DMS114 treated with DMSO at 0.1 percent for 48 hours (cell line): ENCODE data around the gene PYURF.
A peak's percentile ranks its signal among the peaks of the same experiment; 100 is the strongest.
"Not testable (repeated sequence)": the region's sequence is repeated elsewhere in the genome, so short reads cannot be mapped to it uniquely, and the experiment has no call there.

Experiments
- DNase-seq: peaks from one replicate; lab custom pipeline; 2025; ENCODE audit not compliant: unreplicated experiment; lab: John Stamatoyannopoulos, UW

Gene PYURF, protein sequence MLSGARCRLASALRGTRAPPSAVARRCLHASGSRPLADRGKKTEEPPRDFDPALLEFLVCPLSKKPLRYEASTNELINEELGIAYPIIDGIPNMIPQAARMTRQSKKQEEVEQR

GRCh38 chr4:88523325-88524129 is at the start of gene PYURF:
PYURF (minus strand) TSS chr4:88523776; CDS start chr4:88523700, 76 bp downstream.
- peak; percentile 75 for DNase-seq

DNA sequence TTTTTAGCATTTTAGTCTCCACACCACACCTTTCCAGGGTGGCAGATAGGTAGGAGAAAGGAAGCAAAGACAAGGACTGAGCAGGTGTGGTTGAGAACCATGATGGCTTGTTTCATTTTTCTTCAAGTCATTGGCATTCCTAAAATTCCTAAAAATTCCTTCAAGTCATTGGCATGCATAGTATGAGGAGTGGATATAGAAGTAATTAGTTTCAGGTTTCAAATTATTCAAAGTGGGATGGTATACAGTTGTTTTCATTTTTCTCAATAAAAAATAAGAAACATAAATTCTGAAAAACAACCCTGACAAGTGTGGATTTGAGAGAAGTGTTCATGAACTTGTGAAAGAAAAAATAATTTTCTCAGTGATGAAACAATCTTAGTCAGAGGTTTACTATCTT is 46.4 kb upstream of the PYURF start:
- no peak for DNase-seq

- no peak for DNase-seq
Observed at GRCh38 chr4:88567591-88567990, 44.0 kb upstream of the PYURF start.

DNA sequence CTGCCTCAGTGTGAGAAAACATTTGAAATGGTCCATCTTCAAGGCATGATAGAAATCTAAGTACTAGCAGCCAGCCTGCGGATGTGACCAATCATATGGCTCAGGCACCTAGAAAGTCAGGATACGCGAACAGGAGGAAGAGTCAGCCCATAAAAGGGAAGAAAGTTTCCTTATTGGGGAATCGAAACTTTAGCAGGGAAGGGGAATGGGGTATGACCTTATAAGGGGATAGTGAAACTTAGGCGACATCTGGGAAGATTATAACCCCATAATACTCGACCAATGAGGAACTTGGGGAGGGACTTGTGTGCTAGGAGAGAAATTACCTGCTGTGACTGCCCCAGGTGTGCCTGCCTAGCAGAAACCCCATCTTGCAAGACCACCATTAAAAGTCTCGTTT is 26.2 kb upstream of the PYURF start:
- no peak for DNase-seq

- not testable (repeated sequence) for DNase-seq
Observed at GRCh38 chr4:88539322-88540068, 15.9 kb upstream of the PYURF start.

DNA sequence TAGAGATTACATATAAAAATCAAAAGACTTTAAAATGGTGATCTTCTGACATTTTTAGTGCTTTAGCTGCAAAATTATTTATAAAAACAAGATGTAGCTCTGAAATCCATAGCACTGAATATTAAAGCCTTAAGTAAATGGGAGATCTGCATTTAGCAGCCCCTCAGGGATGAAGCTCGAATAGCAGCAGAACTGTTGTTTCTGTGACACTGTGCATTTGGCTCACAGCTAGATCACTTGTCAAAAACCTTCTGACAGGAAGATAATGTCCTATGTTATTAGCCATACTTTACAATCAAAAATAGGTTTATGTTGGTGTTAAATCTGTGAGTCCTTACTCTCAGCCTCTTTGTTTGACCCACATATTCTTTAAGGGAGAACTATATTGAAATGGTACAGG is 14.1 kb upstream of the PYURF start:
- no peak for DNase-seq

DNA sequence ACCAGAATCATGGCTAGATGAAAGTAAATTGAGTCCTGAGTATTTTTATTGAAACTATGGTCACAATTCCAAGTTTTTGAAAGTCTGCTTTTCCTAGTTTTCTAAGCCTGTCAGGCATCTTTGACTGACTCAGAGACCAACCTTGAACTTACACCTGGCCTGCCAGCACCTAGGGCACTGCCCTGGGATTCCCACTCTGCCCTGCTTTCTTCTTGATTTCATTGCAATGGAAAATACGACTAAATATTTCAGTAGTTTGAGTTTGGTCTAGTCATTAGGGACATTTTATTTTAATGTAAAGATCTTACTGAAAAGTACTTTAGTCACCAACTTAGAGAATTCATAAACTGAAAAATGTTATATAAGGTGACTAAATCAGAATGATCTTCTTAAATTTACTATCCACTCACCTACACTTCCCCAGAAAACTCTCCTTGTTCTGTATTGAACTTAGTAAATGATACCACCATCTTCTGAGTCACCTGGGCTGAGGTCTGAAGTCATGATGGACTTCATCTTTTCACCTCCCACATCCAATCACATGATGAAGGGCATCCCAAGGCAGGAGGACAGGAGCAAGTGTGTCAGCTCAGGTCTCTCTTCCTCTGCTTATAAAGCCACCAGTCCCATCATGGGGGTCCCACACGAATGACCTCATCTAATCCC is 11.6 kb upstream of the PYURF start:
- DNase-seq, result no peak

GRCh38 chr4:88533937-88534750 is 10.6 kb upstream of the PYURF start:
- DNase-seq, result no peak

DNA sequence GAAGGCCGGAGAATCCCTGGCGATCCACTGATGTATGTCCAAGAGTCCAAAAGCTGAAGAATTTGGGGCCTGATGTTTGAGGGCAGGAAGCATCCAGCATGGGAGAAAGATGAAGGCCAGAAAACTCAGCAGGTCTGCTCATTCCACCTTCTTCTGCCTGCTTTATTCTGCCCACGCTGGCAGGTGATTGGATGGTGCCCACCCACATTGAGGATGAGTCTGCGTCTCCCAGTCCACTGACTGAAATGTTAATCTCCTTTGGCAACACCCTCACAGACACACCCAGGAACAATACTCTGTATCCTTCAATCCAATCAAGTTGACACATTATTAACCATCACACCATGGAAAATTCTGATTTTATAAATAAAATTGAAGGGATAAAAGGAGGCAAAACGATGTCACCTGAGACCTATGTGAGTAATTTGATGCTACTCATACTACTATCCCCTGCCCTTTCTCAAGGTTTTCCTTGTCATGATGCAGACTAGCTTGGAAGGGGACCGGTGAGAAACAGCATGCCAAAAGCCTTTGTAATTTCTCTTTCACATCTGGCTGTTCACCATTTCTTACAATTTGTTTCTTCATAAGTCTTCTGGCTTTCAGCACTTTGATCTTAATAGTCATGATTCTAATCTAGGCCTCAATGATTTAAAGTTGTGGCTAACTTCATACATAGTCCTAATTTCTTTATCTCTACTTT is 9.7 kb upstream of the PYURF start:
- DNase-seq, result no peak

- no peak for DNase-seq
Observed at GRCh38 chr4:88531549-88531948, 8.0 kb upstream of the PYURF start.

DNA sequence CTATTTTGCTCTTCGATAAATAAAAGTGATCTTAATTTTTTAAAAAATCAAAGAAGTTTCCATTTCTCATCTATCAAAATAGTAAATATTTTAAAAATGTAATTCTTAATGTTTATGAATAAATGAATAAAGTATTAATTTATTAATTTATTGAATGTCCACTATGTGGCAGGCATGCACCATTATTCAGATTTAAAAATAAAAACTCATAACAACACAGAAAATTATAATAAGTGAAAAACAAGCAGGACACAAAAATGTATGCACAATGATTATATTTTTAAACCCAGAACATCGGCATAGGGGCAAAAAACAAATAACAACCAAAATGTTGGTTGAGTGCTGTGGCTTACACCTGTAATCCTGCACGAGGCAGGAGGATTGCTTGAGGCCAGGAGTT is 5.3 kb upstream of the PYURF start:
- DNase-seq, result no peak

GRCh38 chr4:88527787-88528186 is 4.2 kb upstream of the PYURF start:
- no peak for DNase-seq

- DNase-seq, result peak; percentile 5
Observed at GRCh38 chr4:88526221-88526815, 2.7 kb upstream of the PYURF start.

DNA sequence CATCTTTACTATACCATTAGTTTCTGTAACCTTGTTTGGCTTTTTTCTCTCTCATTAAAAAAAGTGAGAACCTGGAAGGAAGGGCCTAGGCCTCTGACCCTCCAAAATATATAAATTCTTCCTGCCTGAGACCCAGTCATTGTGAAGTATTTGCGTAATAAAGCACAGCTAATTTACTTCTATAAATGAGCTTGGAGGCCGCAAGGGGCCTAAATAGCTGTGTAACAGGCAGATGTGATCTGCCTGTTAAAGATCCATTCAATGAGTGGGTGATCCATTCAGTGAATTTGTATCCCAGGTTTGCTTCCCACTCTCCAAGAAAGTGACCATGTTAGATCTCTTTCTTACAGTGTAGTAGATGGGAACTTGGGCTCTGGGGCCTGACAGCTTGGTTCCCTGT is 595 bp upstream of the PYURF start:
- DNase-seq, result no peak

DNA sequence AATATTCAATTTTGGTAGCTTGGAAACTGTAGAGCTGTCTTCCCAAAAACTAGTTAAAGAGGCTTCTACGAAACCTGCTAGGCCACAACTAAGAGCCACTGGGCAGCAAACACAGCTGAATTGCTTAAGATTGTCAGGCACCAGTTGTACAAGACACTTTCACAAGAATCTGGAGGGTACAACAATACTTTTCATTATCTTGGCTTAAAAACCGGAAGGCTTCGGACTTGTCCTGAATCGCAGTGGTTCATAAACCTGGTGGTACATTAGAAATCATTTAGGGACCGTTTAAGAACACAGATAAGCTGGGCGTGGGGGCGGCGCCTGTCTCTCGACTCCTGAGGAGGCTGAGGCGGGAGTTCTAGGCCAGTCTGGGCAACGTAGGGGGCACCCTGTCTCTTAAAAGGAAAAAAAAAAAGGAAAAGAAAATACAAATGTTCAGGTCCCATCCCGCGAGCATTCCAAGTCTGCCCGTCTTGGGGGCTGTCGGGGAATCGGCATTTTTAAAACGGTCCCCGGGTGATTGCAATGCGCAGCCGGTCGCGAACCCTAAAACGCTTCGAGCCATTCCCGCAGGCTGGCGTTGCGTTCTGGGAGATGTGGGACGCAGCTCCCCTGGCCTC is 763 bp downstream of the PYURF start:
- DNase-seq, result peak; percentile 2

DNA sequence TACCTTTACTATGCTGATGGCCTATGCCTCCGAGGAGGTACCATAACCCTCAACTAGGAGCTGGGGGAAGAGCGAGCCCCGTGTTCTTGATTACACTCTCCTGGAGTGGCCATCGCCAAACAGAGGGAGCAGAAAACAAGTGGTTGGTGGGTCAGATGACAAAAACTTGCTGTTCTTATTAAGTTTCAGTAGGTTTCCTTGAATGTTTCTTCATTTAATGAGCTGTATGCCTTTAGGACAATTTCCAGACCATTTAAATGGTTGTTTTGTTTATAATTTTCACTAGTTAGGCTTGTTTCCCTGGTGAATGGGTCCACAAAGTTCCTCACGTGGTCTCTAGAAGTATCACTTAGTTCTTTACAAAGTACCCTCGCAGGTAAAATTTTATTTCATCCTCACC is 4.7 kb downstream of the PYURF start:
- DNase-seq, result no peak

GRCh38 chr4:88517825-88518224 is 5.8 kb downstream of the PYURF start:
- DNase-seq, result no peak

- DNase-seq, result no peak
Observed at GRCh38 chr4:88516746-88517145, 6.8 kb downstream of the PYURF start.
